NCI-H2196 treated with DMSO at 0.1 percent for 48 hours (cell line): Measurements from ENCODE around the gene BHLHE40.

Source experiments
- DNase-seq: peaks from one replicate; lab custom pipeline; 2025; ENCODE audit not compliant: unreplicated experiment; lab: John Stamatoyannopoulos, UW

BHLHE40 gene

GRCh38 chr3:4979428-4980228 lies at the start of gene BHLHE40:
BHLHE40 (plus strand) TSS chr3:4979437; CDS start chr3:4979719, 282 bp downstream.
- no peak for DNase-seq

DNA sequence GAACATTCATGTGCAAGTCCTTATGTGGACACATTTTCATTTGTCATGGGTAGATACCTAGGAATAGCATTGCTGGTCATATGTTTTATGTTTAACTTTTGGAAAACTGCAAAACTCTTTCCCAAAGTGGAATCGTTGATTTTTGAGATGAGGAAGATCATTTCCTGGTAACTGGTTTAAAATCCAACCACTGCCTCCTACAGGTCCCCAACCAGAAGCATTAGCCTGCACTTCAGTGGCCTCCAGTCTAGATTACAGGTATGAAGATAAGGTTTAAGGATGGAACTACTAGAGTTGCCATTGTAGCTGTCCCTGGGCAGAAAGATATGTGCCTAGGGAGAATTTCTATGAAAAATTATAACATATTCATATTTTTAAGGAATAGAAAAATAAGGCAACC lies 48.7 kb upstream of the BHLHE40 start:
- no peak for DNase-seq

DNA sequence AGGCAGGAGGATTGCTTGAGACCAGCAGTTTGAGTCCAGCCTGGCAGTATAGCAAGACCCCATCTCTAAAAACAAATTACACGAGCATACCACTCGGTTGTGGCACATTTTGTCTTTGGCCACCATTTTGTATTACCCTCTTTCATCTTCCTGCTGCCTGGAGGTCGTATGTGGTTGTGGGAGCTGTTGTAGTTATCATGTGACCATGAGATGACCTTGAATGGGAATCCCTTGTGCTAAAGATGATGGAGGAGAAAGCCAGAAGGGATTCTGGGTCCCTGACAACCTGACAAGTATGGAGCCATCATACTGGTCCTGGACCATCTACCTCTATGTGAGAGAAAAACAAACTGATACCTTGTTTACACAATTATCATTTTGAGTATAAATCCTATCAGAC lies 45.2 kb upstream of the BHLHE40 start:
- no peak for DNase-seq

DNA sequence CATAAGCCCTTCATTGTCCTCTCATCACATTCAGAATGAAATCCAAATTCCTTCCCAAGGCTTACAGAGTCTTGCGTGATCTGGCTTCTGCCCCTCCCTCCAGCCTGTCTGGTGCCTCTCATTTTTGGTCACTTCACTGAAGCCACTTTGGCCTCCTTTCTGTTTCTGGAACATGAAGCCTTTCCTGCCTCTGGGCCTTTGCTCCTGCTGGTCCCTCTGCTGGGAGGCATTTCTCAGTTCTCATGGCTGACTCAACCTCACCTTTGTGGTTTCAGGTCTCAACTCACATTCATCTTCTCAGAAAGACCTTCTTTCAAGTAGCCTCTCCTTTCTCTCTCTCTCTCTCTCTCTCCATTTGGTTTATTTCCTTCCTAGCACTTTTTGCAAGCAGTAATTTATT lies 43.9 kb upstream of the BHLHE40 start:
- no peak for DNase-seq

DNA sequence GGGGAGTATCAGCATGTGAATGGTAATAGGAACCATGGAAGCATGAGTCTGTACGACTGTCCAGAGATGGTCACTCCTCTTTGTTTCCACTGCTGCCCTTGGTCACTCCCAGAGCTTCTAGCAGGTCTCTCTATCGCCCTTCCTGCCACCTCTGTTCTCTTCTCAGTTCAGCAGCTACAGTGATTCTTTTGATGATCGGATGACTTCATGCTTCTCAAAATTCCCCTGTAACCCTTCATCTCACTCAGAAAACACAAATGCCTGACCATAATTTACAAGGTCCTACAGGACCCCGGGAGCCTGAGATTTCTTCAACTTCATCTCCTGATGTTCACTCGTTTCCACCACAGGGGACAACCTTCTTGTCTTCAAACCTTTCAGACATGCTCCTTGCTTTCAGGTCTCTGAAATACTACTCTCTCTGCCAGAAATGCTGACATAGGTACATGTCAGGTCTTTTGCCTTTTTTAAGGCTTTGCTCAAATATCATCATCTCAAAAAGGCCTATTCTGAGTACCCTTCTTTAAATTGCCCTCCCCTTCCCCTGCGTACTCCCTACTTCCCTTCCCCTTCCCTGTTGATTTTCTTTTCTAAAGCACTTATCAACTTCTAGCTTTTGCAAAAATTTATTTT lies 42.1 kb upstream of the BHLHE40 start:
- no peak for DNase-seq

DNA sequence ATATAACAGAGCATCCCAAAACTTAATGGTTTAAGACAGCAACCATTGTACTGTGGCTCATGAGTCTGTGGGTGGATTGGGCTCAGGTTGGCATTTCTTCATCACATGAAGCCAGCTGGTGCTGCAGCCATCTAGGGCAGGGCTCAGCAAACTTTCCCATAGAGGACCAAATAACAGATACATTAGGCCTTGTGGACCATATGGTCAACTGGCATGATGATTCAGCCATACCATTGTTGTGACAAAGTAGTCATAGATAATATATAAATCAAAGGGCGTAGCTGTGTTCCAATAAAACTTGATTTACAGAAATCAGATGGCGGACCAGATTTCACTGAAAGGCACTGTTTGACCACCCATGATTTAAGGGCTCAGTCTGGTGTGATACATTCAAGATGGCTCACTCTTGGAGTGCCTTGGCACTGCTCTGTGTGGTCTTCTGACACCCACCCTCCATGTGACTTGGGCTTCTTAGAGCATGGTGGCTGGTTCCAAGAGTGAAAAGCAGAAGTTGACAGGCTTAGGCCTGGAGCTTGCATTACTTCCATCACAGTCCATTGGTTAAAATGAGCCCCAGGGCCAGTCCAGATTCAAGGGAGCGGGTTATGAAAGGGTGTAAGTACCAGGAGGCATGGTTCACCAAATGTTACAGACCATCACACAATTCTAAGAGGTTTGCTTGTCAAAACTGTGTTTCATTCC lies 40.8 kb upstream of the BHLHE40 start:
- DNase-seq: no peak

- no peak for DNase-seq
These were observed 40.0 kb upstream of the BHLHE40 start for GRCh38 chr3:4939276-4939675.

DNA sequence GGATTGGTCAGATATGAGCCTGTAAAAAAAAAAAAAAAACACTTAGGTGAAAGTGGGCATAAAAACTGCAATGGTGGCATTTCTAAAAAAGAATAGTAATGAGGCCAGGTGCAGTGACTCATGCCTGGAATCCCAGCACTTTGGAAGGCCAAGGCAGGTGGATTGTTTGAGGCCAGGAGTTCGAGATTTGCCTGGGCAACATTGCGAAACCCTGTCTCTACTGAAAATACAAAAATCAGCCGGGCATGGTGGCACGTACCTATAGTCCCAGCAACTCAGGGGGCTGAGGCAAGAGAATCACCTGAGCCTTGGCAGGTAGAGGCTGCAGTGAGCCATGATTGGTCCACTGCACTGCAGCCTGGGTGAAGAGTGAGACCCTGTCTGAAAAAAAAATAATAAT lies 38.3 kb upstream of the BHLHE40 start:
- no peak for DNase-seq

GRCh38 chr3:4943549-4943948 lies 35.7 kb upstream of the BHLHE40 start:
- DNase-seq: no peak

DNA sequence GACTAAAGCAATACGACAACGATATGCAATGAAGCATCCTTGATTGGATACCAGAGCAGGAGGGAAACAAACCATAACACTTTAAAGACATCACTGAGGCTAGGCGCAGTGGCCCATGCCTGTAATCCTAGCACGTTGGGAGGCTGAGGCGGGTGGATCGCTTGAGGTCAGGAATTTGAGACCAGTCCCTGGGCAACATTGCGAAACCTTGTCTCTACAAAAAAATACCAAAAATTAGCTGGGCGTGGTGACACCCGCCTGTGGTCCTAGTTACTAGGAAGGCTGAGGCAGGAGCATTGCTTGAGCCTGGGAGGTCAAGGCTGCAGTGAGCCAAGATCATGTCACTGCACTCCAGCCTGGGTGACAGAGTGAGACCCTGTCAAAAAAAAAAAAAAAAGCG lies 33.9 kb upstream of the BHLHE40 start:
- DNase-seq: no peak

DNA sequence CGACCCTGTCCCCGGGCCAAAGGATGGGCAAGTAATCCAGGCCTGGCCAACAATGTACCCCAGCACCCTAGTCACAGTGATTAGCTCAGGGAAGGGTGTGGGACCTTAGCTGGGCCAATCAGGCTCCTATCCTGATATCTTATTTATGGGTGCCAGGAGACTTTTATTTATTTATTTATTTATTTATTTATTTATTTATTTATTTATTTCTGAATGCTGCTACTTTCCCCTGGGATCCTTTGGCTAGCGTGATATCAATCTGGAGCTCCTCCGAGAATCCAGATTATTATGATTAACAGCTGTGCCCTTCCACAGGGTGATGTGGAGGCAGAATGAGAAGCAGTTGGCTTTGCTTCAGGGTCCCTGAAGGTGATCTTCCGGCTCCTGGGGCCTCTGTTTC lies 32.2 kb upstream of the BHLHE40 start:
- DNase-seq: no peak

DNA sequence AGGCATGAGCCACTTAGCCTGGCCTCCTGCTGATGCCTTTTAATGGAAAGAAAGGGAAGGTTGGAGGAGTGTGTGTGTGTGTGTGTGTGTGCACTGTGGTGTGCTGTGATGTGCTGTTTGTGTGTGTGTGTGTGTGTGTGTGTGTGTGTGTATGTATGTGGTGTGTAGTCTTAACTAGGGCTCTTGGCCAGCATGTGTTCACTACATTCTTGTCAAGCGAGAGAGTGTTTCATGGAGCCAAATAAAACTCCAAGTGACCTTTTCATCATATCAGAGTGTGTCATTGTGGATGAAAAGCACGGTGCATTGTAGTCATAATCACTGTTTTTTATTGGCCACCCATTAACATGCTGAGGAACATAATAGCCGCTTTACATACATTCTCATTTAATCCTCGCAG lies 30.8 kb upstream of the BHLHE40 start:
- no peak for DNase-seq

DNA sequence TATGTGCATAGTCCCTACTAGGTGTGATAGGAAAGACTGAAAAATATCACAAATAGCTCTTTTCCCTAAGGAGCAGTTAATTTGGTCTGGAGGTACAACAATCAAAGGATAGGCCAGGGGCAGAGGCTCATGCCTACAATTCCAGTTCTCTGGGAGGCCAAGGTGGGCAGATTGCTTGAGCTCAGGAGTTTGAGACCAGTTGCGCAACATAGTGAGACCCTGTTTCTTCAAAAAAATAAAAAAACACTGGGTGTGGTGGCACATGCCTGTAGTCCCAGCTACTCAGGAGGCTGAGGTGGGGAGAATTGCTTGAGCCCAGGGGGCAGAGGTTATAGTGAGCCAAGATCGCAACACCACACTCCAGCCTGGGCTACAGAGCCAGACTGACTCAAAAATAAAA lies 30.2 kb upstream of the BHLHE40 start:
- DNase-seq: no peak

DNA sequence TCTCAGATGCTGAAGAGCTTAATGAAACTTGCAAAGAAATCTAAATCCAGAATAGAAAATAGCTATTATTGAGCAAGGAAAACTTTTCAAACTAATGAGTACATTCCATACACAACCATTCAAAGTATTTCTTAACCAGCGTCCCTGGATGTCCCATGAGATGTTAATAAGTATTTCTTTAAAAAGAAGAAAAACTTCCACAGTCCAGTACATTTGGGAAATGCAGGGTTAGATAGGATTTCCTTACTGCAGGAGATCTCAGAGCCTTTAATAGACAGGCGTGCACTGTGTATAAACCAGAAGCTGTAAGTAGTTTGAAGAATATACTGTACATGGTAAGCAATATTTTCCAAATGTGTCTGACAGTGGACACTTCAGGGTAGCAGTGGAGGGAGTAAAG lies 29.6 kb upstream of the BHLHE40 start:
- DNase-seq: no peak

GRCh38 chr3:4950351-4950784 lies 28.9 kb upstream of the BHLHE40 start:
- DNase-seq: no peak

GRCh38 chr3:4950948-4951347 lies 28.3 kb upstream of the BHLHE40 start:
- DNase-seq: no peak

DNA sequence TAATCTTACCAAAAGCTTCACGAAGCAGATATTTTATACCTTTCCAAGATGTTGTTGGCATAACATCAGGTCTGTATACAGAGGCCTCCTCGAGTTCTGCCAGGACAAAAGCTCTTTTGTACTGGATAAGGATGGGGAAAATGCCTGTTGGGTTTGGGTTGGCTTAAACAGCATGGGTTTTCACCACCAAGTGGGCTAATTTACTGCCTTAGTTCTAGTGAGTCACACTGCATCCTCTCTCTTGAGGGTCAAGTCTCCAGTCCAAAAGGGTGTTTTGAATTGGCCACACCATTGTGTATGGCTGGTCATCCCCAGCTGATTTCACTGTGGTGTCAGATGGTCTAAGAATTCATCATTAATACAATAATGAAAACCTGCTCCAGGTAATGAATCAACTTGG lies 26.1 kb upstream of the BHLHE40 start:
- DNase-seq: no peak

- DNase-seq: no peak
These were observed 24.8 kb upstream of the BHLHE40 start for GRCh38 chr3:4954256-4955000.

- no peak for DNase-seq
These were observed 23.1 kb upstream of the BHLHE40 start for GRCh38 chr3:4956099-4956498.

DNA sequence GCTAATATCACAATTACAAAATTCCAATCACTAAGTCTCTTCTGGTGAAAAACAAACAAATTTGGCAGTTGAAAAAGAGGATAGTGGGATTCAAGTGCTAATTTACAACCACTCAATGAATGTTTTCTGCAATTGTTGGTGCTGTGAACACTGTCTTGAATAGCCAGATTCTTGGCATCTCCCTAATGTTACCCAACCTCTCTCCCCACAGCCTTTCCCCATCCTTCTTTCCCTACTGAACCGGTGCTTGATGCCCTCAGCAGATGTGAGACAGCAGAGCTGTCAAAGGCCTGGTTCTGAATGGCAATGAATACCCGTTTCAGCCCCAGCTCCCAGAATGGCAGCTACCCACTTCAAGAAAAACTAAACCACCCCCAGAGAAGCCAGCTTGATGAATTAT lies 22.5 kb upstream of the BHLHE40 start:
- no peak for DNase-seq

DNA sequence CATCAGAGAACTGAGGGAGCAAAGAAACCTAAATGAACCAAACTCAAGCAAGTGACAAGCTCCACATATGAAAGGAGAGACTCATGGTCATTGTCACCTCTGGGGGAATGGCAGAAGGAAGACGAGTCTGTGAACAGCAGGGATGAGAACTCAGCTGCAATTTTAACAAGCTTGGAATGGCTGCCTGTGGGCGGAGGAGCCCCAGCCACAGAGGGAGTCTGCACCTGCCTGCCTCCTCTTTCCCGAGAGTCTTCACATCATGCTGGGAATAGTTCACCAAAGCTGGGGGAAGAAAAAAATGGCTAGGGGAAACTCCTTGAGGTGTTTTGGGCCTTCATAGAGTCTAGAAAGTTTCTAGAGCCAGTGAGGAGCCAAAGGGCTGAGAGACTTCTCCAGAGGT lies 21.3 kb upstream of the BHLHE40 start:
- no peak for DNase-seq
